ENCODE results near the gene RPL13. TPM values are rescaled to one million over a fixed set of nuclear protein-coding genes. Genes with fewer than 3 reads are reported as not detected.

The RPL13 gene
- total and polyA plus RNA-seq, 2 of the 13 experiments (the other 11 are each of a cell fraction or from before 2014, with no cell fraction given), result 2,988 to 4,411 TPM

GRCh38 chr16:89606006-89606405, 45.5 kb downstream of the RPL13 start (continued):
- TF ChIP-seq TRAFD1 (CRISPR knock-in tag; IDR thresholded peaks at IDR 0.05; ENCODE audit: borderline replicate concordance) (no peak), ZNF20 (CRISPR knock-in tag; IDR thresholded peaks at IDR 0.05) (no peak), XBP1 (CRISPR knock-in tag; IDR thresholded peaks at IDR 0.05) (no peak)

GRCh38 chr16:89607453-89607852, 47.0 kb downstream of the RPL13 start:
- FAIRE-seq, result no peak
- no peak for TF ChIP-seq YY1 (IDR thresholded peaks at IDR 0.05; ENCODE audit: insufficient read depth, insufficient replicate concordance, low read depth, low read length)
- no peak for TF ChIP-seq ATM (IDR thresholded peaks at IDR 0.05; ENCODE audit: borderline replicate concordance)
- TF ChIP-seq ZBTB7A (CRISPR knock-in tag; IDR thresholded peaks at IDR 0.05), result no peak
- TF ChIP-seq, protein P1, sequence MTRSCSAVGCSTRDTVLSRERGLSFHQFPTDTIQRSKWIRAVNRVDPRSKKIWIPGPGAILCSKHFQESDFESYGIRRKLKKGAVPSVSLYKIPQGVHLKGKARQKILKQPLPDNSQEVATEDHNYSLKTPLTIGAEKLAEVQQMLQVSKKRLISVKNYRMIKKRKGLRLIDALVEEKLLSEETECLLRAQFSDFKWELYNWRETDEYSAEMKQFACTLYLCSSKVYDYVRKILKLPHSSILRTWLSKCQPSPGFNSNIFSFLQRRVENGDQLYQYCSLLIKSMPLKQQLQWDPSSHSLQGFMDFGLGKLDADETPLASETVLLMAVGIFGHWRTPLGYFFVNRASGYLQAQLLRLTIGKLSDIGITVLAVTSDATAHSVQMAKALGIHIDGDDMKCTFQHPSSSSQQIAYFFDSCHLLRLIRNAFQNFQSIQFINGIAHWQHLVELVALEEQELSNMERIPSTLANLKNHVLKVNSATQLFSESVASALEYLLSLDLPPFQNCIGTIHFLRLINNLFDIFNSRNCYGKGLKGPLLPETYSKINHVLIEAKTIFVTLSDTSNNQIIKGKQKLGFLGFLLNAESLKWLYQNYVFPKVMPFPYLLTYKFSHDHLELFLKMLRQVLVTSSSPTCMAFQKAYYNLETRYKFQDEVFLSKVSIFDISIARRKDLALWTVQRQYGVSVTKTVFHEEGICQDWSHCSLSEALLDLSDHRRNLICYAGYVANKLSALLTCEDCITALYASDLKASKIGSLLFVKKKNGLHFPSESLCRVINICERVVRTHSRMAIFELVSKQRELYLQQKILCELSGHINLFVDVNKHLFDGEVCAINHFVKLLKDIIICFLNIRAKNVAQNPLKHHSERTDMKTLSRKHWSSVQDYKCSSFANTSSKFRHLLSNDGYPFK (CRISPR knock-in tag; IDR thresholded peaks at IDR 0.05; ENCODE audit: borderline replicate concordance), result no peak
- TF ChIP-seq ATAD3A (CRISPR knock-in tag; IDR thresholded peaks at IDR 0.05), result no peak
- TF ChIP-seq, protein P2, sequence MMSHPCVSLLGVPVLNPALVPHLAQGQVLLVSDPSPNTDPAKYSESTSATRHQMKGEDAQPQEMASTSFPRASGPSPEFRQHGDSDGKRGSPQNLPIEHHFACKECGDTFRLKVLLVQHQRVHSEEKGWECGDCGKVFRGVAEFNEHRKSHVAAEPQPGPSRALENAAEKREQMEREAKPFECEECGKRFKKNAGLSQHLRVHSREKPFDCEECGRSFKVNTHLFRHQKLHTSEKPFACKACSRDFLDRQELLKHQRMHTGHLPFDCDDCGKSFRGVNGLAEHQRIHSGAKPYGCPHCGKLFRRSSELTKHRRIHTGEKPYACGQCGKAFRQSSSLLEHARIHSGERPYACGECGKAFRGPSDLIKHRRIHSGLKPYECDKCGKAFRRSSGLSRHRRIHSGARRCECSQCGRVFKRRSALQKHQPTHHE (CRISPR knock-in tag; IDR thresholded peaks at IDR 0.05; ENCODE audit: borderline replicate concordance), result no peak
- no peak for TF ChIP-seq IKZF4 (CRISPR knock-in tag; IDR thresholded peaks at IDR 0.05; ENCODE audit: borderline replicate concordance, low read depth, not compliant biosample characterization)
- no peak for TF ChIP-seq EED (CRISPR knock-in tag; IDR thresholded peaks at IDR 0.05)
- no peak for TF ChIP-seq NBN (conservative IDR thresholded peaks at IDR 0.05)
- TF ChIP-seq CAMTA2 (CRISPR knock-in tag; IDR thresholded peaks at IDR 0.05; ENCODE audit: borderline replicate concordance), result no peak
- no peak for TF ChIP-seq NCOA1 (CRISPR knock-in tag; IDR thresholded peaks at IDR 0.05)
- no peak for TF ChIP-seq SP1 (IDR thresholded peaks at IDR 0.05)
- TF ChIP-seq SP1 (CRISPR knock-in tag; IDR thresholded peaks at IDR 0.05), result no peak
- no peak for TF ChIP-seq TAF15 (IDR thresholded peaks at IDR 0.05; ENCODE audit: low read depth, low read length, poor library complexity, severe bottlenecking)
- no peak for TF ChIP-seq NR2F6 (IDR thresholded peaks at IDR 0.05)
- no peak for TF ChIP-seq NR2F6 (CRISPR knock-in tag; IDR thresholded peaks at IDR 0.05)

More at GRCh38 chr16:89607453-89607852, 47.0 kb downstream of the RPL13 start:
- 53% methylated on average over 9 of the region's 9 CpGs for WGBS (ENCODE audit: low lambda C conversion rate)
- no peak overlapping the region for H3K9ac ChIP-seq (ENCODE audit: insufficient read depth, low read depth, low read length)
- H3K27me3 ChIP-seq (ENCODE audit: control insufficient read depth in 1 of 2, insufficient read depth in 2 of 2, low read length in 2 of 2), result peaks cover 7 to 33% of the 10 kb centered on the region in 2 experiments
- DNase-seq (ENCODE audit: low spot score) (no peak), ATAC-seq (no peak)
- H2AFZ ChIP-seq (ENCODE audit: low read length), result no peak overlapping the region
- no TSS peak for BruUV-seq (replicated peaks)
- in situ Hi-C loops (cut with HindIII; ENCODE audit: extremely low pct_ligation_motif_present, low pct_unique_long_range_greater_than_20kb) (no loop called here), intact Hi-C loops (cut with micrococcal nuclease; ENCODE audit: unreplicated experiment) (no loop called here)
- H3K4me3 ChIP-seq (replicated peaks in 1 of 3; ENCODE audit: insufficient read depth in 1 of 3, low read depth in 2 of 3, low read length in 3 of 3), result no peak overlapping the region
- no peaks in the 10 kb centered on the region for H4K20me1 ChIP-seq (ENCODE audit: insufficient read depth, low read length)
- ChIA-PET POLR2A (no interaction called here), CTCF (ENCODE audit: low intra/inter-chr PET ratio, low total read pairs) (no interaction called here)
- no peaks in the 10 kb centered on the region for H3K79me2 ChIP-seq (ENCODE audit: insufficient read depth, low read length)
- H3K9me3 ChIP-seq (ENCODE audit: low read length), result no peaks in the 10 kb centered on the region
- H3K27ac ChIP-seq (ENCODE audit: extremely low read length, insufficient read depth, low read length), result no peak overlapping the region
- H3K4me2 ChIP-seq (ENCODE audit: low read depth, low read length), result no peak overlapping the region
- no peaks in the 10 kb centered on the region for H3K36me3 ChIP-seq (replicated peaks in 1 of 2; ENCODE audit: control insufficient read depth in 1 of 2, insufficient read depth in 2 of 2, low read length in 2 of 2)
- H3K4me1 ChIP-seq (ENCODE audit: insufficient read depth, low read length), result peaks cover 31% of the 10 kb centered on the region
